Body of pancreas (tissue), 4 donors: ENCODE measurements around the gene COL8A1. TPM values are rescaled to one million over a fixed set of nuclear protein-coding genes. Genes with fewer than 3 reads are reported as not detected.

Experiments used
- ATAC-seq: fragments of 150-250 bp; one replicate; pipeline ENCODE4 v1.9.1; 2016
- DNase-seq, 4 donors: peaks; one replicate each; pipeline ENCODE4 v3.0.0-alpha.2; 2019
- H3K27ac ChIP-seq, 4 donors: fragments of 200-600 bp; sonication (generic); 1 replicate in 3 of 4; 2 replicates in 1 of 4; pipeline versions ENCODE4 v1.5.1 to v1.6.1; 2016 to 2019; ENCODE audit warnings: mild to moderate bottlenecking in 1 of 4, mixed read lengths in 1 of 4, moderate library complexity in 1 of 4
- H3K27me3 ChIP-seq, 2 donors: fragments of 200-600 bp; sonication (generic); one replicate each; pipeline ENCODE4 v1.6.0; 2016; ENCODE audit warnings: mild to moderate bottlenecking in 1 of 2
- H3K36me3 ChIP-seq, 2 donors: fragments of 200-600 bp; sonication (generic); replicated peaks in 1 of 2; 2 replicates each; pipeline ENCODE4 v1.5.1; 2016; ENCODE audit warnings: low read depth in 2 of 2; ENCODE audit not compliant: insufficient read depth in 1 of 2
- H3K4me1 ChIP-seq: fragments of 200-600 bp; sonication (generic); one replicate; pipeline ENCODE4 v1.6.0; 2016
- H3K4me3 ChIP-seq, 2 donors: fragments of 200-600 bp; sonication (generic); 1 replicate in 1 of 2; 2 replicates in 1 of 2; pipeline ENCODE4 v1.5.1; 2016 to 2019
- H3K9me3 ChIP-seq, 3 donors: fragments of 200-600 bp; sonication (generic); 1 replicate in 2 of 3; 2 replicates in 1 of 3; pipeline ENCODE4 v1.5.1; 2016
- CTCF ChIP-seq, 7 experiments: fragments of 450-650 bp in 4 of 7; fragments of 200-600 bp in 3 of 7; sonication (generic) in 3 of 7; IDR thresholded peaks; one replicate each; pipeline ENCODE4 v1.5.1; 2016 to 2019; ENCODE audit warnings: antibody characterized with exemption in 7 of 7
- POLR2A ChIP-seq, 3 donors: fragments of 450-650 bp; IDR thresholded peaks; one replicate each; pipeline ENCODE4 v1.6.1; 2016; ENCODE audit warnings: antibody characterized with exemption in 3 of 3, mild to moderate bottlenecking in 2 of 3
- WGBS, 2 donors: methylation state at CpG; one replicate each; pipeline ENCODE4 v1.1.5; 2017; 5-methylcytosine and 5-hydroxymethylcytosine counted together
- intact Hi-C: fragments of 100-400 bp; cut with DNase I; formaldehyde crosslinking; loops from one replicate; pipeline ENCODE4 v1.15.1; 2023
- total RNA-seq, 2 donors: library from RNA; depleted of rRNA; stranded (reverse); fragments of >200 nt; gene quantifications; one replicate each; pipeline ENCODE4 v1.1.0, GENCODE V29; 2016

Gene COL8A1
- total RNA-seq, 2 donors from 2014 or later: 0.99 to 5.4 TPM

- no peak overlapping the region for H3K4me3 ChIP-seq
- no peak for TF ChIP-seq CTCF (IDR thresholded peaks at IDR 0.05)
- no peak for TF ChIP-seq POLR2A (IDR thresholded peaks at IDR 0.05)
- no peak overlapping the region for H3K27ac ChIP-seq
- no peaks in the 10 kb centered on the region for H3K4me1 ChIP-seq
- H3K36me3 ChIP-seq: no peaks in the 10 kb centered on the region
- DNase-seq (no peak), ATAC-seq (no peak)
- 67 to 76% methylated on average over 4 of the region's 4 CpGs for WGBS, 2 donors
- H3K27me3 ChIP-seq: no peaks in the 10 kb centered on the region
- intact Hi-C loops: no loop called here
- no peaks in the 10 kb centered on the region for H3K9me3 ChIP-seq
These were observed 69.9 kb downstream of the COL8A1 start for GRCh38 chr3:99708207-99708745.

DNA sequence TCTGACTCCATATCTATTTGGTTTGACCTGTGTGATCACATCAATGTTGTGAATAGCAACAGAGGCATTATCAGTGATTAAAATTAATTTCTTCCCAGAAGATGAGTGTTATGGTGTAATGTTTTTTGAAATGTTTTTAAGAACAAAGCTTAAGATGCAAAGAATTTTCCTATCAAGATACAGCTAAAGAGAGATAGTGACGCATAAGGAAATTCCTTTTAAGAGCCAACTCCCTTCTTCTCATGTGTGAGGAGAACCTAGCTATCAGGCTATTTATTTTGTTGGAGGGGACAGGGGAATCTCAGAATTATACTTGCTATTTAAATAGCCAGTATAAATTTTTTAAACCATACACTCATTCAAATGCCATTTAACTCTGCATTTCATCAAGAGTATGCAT is 71.3 kb downstream of the COL8A1 start:
- ATAC-seq (no peak), DNase-seq (no peak)
- Histone ChIP-seq H3K27ac (no peak overlapping the region), H3K9me3 (no peaks in the 10 kb centered on the region), H3K27me3 (no peaks in the 10 kb centered on the region), H3K4me1 (no peaks in the 10 kb centered on the region), H3K4me3 (no peak overlapping the region), H3K36me3 (no peaks in the 10 kb centered on the region)
- WGBS, 2 donors: 91 to 94% methylated on average over 1 of the region's 1 CpG
- TF ChIP-seq POLR2A (IDR thresholded peaks at IDR 0.05) (no peak), CTCF (IDR thresholded peaks at IDR 0.05) (no peak)
- intact Hi-C loops: no loop called here

GRCh38 chr3:99710094-99710493 is 71.7 kb downstream of the COL8A1 start:
- 87 to 89% methylated on average over 3 of the region's 3 CpGs for WGBS, 2 donors
- Histone ChIP-seq H3K4me1 (no peaks in the 10 kb centered on the region), H3K27me3 (no peaks in the 10 kb centered on the region), H3K9me3 (no peaks in the 10 kb centered on the region), H3K36me3 (no peaks in the 10 kb centered on the region), H3K27ac (no peak overlapping the region), H3K4me3 (no peak overlapping the region)
- ATAC-seq: no peak
- no peak for DNase-seq
- intact Hi-C loops: no loop called here
- TF ChIP-seq POLR2A (IDR thresholded peaks at IDR 0.05) (no peak), CTCF (IDR thresholded peaks at IDR 0.05) (no peak)

- H3K27ac ChIP-seq: no peak overlapping the region
- intact Hi-C loops: no loop called here
- no peaks in the 10 kb centered on the region for H3K36me3 ChIP-seq
- ATAC-seq: no peak
- H3K9me3 ChIP-seq: no peaks in the 10 kb centered on the region
- H3K4me1 ChIP-seq: no peaks in the 10 kb centered on the region
- no peak for TF ChIP-seq CTCF (IDR thresholded peaks at IDR 0.05)
- no peaks in the 10 kb centered on the region for H3K27me3 ChIP-seq
- no peak for DNase-seq
- H3K4me3 ChIP-seq: no peak overlapping the region
- 35 to 41% methylated on average over 4 of the region's 4 CpGs for WGBS, 2 donors
These were observed 73.0 kb downstream of the COL8A1 start for GRCh38 chr3:99711351-99711750.

- no peaks in the 10 kb centered on the region for H3K36me3 ChIP-seq
- no peak overlapping the region for H3K27ac ChIP-seq
- H3K27me3 ChIP-seq: no peaks in the 10 kb centered on the region
- H3K4me3 ChIP-seq: no peak overlapping the region
- intact Hi-C loops: no loop called here
- ATAC-seq (no peak), DNase-seq (no peak)
- H3K9me3 ChIP-seq: no peaks in the 10 kb centered on the region
- TF ChIP-seq CTCF (IDR thresholded peaks at IDR 0.05) (no peak), POLR2A (IDR thresholded peaks at IDR 0.05) (no peak)
- H3K4me1 ChIP-seq: no peaks in the 10 kb centered on the region
- WGBS, 2 donors: 56 to 60% methylated on average over 5 of the region's 5 CpGs
These were observed 74.0 kb downstream of the COL8A1 start for GRCh38 chr3:99712291-99712954.
